Measurements from ENCODE around the gene FRY.

The FRY gene

DNA sequence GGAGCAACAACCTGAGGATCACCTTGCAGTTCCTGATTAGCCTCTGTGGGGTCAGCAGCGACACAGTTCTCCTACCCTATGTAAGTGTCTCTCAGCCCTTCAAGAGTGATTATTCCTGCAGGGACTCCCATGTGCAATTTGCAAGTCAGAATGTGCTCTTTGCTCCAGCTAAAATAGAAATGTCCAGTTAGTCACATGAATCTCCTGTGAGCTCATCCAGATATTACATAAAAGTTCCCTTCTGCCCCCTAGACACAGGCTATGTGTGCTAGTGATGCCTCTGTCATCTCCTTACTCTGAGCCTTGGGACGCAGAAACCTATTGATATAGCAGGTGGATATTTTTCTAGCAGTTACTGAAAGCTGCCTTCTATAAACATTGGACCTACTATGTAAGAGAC is 178.1 kb downstream of the FRY start:
- TF ChIP-seq CTCF (IDR thresholded peaks at IDR 0.05; ENCODE audit: insufficient read depth, low read depth, low read length, missing control alignments), result no peak
- DNase-seq (ENCODE audit: low read depth), result no peak
- no peak overlapping the region for H3K4me3 ChIP-seq (ENCODE audit: low read length)

DNA sequence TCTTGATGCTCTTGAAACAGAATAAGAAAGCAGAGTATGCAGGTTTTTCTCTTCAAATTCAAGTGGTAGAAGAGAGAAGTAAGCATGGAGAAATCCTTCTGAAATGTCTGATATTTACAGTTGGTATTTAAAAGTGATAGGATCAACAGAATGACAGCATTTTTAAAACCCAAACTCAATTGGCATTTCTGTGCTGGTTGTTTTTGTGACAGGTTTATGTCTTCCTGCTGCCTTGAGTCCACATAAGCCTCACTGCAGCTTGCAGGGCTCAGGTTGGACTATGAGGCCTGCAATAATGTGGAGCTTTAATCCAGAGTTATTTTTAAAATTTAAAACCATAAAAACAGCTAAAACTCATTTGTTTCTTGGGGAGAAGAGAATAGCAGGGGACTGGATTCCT is 178.5 kb downstream of the FRY start:
- no peak overlapping the region for H3K4me3 ChIP-seq (ENCODE audit: low read length)
- no peak for DNase-seq (ENCODE audit: low read depth)
- TF ChIP-seq CTCF (IDR thresholded peaks at IDR 0.05; ENCODE audit: insufficient read depth, low read depth, low read length, missing control alignments), result no peak

GRCh38 chr13:32211813-32212212 is 180.2 kb downstream of the FRY start:
- no peak for DNase-seq (ENCODE audit: low read depth)
- no peak overlapping the region for H3K4me3 ChIP-seq (ENCODE audit: low read length)
- TF ChIP-seq CTCF (IDR thresholded peaks at IDR 0.05; ENCODE audit: insufficient read depth, low read depth, low read length, missing control alignments), result no peak

GRCh38 chr13:32212421-32212820 is 180.8 kb downstream of the FRY start:
- no peak for DNase-seq (ENCODE audit: low read depth)
- no peak for TF ChIP-seq CTCF (IDR thresholded peaks at IDR 0.05; ENCODE audit: insufficient read depth, low read depth, low read length, missing control alignments)
- no peak overlapping the region for H3K4me3 ChIP-seq (ENCODE audit: low read length)

DNA sequence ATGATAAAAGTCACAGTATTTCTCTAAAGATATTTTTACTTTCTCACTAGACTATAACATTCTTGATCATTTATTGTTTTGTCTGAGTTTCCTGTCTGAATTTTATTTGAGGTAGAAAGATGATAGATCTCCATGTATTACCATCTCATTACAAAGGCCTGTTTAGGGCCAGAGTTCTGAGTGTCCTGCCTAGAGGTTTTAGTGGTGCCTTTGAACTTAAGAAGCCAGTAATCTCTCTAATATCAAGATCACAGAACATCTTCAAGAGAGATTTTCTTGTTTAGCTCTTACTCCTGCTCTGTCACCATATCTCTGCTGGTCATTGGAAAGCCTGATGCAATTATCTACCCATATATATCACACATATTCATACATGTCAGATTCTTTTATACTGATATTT is 182.1 kb downstream of the FRY start:
- no peak for TF ChIP-seq CTCF (IDR thresholded peaks at IDR 0.05; ENCODE audit: insufficient read depth, low read depth, low read length, missing control alignments)
- H3K4me3 ChIP-seq (ENCODE audit: low read length), result no peak overlapping the region
- DNase-seq (ENCODE audit: low read depth), result no peak

DNA sequence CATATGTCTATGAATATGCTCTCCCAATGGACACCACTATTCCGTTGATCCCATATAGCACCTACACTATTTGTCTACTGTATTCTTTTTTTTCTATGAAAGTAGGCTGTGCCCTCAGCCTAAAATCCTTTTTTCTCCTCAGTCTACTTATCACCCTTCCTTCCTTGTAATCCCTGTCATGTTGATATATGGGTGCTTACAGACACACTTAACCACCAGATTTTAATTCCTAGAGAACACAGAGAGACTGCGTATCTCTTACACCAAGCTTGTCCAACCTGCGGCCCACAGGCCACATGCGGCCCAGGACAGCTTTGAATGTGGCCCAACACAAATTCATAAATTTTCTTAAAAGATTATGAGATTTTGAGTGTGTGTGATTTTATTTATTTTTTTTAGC is 182.5 kb downstream of the FRY start:
- DNase-seq (ENCODE audit: low read depth), result no peak
- no peak for TF ChIP-seq CTCF (IDR thresholded peaks at IDR 0.05; ENCODE audit: insufficient read depth, low read depth, low read length, missing control alignments)
- H3K4me3 ChIP-seq (ENCODE audit: low read length), result no peak overlapping the region

DNA sequence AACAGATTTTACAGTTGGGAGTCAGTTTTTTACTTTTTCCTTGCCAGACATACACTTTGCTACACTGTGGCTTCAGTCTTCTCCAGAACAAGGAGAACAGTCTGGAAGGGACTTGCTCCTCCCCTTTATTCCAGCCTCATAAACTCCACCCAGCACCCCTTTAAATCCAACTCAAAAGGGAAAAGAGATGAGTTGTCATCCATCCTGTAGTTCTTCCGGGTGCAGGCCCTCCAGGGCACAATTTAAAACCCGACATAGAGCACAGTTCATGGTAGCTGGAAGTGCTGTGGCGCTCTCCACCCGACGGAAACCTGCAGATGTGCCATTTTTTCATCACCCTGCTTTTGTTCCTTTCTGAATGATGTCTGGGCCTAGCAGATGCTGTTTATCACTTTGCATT is 184.7 kb downstream of the FRY start:
- DNase-seq (ENCODE audit: low read depth), result no peak
- no peak overlapping the region for H3K4me3 ChIP-seq (ENCODE audit: low read length)
- no peak for TF ChIP-seq CTCF (IDR thresholded peaks at IDR 0.05; ENCODE audit: insufficient read depth, low read depth, low read length, missing control alignments)

Data from epithelial cell of esophagus (primary cell).